Measurements from ENCODE around the gene CBR4.

- no peak for TF ChIP-seq CTCF (conservative IDR thresholded peaks at IDR 0.05 in 1 of 2, IDR thresholded peaks at IDR 0.05 in 1 of 2; ENCODE audit: low read depth in 1 of 2, low read length in 2 of 2)
- TF ChIP-seq EZH2 (IDR thresholded peaks at IDR 0.05; ENCODE audit: low read length, missing control alignments) = no peak
Measured at GRCh38 chr4:168998596-168998995, 11.5 kb downstream of the CBR4 start.
